Activated T-cell treated with anti-CD3 and anti-CD28 coated beads for 48 hours (primary cell): Measurements from ENCODE around the gene EHD3.

Experiments
- DNase-seq: peaks from one replicate; pipeline ENCODE4 v3.0.0-alpha.2; 2020; ENCODE audit warnings: low read depth

The EHD3 gene

DNA sequence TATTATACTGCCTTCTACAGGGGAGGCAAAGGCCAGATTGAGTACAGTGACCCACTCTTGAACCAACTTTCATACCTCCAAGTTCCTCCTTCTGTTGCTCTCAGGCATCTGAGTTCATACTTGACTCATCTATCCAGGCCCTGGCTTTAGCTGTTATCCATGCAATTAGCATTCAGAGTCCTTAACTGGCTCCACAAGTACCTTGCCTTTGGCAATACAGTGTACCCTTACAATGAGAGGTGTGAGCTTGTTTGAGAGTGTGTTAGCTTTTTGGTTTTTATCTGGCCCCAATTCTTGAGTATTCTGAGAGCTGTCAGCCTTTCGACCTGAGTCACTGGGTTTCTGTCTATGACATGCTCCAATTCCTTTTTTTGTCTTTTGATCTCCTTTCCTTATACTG, 60.2 kb downstream of the EHD3 start:
- no peak for DNase-seq

GRCh38 chr2:31296641-31297287, 62.8 kb downstream of the EHD3 start:
- no peak for DNase-seq

GRCh38 chr2:31297751-31298150, 63.8 kb downstream of the EHD3 start:
- DNase-seq, result no peak

DNA sequence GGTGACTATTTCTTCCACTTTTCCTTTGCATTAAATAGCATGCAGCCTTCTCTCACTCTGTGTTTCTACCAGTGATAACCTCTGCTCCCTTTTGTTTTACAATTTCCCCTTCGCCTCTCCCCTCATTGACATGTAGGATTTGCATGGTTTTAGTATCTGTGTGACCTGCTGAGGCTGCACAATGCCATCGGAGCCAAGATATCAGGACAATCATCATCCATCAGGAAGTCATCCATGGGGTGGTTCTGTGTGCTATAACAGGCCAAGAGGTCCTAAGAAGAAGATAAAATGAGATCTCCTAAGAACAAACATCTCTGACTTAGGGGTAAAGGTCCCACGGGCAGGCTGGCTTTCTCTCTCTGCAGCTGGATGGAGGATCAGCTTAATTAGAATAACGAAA, 65.6 kb downstream of the EHD3 start:
- DNase-seq, result no peak

- DNase-seq, result no peak
Observed at GRCh38 chr2:31300309-31300708, 66.4 kb downstream of the EHD3 start.

- DNase-seq, result no peak
Observed at GRCh38 chr2:31302940-31303563, 69.1 kb downstream of the EHD3 start.

- DNase-seq, result no peak
Observed at GRCh38 chr2:31304816-31305215, 70.9 kb downstream of the EHD3 start.

DNA sequence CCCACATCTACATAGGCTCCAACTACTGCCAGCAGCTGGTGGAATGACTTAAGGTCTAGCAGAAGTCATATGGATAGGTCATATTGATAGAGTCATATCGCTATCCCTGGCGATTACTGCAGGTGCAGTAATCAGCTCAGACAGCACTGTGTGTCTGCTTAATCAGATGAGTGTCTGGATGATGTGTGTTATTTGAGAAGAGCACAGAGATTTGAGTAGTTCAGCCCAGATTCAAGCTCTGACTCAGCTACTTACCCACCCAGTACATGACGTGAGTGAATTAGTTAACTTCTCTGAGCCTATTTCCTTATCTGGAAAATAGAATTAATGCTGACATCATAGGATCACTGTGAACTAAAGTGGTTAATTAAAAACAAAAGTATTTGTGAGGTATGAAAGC, 78.9 kb downstream of the EHD3 start:
- no peak for DNase-seq

GRCh38 chr2:31314761-31315160, 80.8 kb downstream of the EHD3 start:
- DNase-seq, result no peak

DNA sequence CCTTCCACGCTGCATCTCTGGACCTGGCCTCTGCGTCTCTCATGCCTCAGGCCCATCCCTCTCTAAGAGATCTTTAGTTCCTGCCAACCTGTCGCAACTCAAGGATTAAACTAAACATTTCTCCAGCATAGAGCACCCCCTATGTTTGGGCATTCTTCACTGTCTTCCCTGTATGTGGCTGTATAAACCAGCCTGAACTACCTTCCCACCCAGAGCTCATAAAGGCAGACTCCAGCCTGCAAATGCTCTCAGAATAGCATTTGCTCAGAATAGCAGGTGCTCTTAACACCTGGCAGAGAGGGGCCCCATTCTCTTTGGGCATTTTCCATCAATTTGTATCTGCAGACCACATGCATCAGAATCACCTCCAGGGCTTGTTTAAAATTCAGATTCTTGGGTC, 83.4 kb downstream of the EHD3 start:
- DNase-seq, result no peak

- DNase-seq, result peak; percentile 17
Observed at GRCh38 chr2:31318361-31319336, 84.7 kb downstream of the EHD3 start.
